ENCODE data around the gene TEX51.

- TF ChIP-seq CTCF (IDR thresholded peaks at IDR 0.05; ENCODE audit: low read length) (no peak), EZH2phosphoT487 (IDR thresholded peaks at IDR 0.05; ENCODE audit: low read length) (no peak)
These were observed 47.8 kb upstream of the TEX51 start for GRCh38 chr2:126850940-126851339.
